ENCODE data around the gene HRH3.

Gene HRH3

DNA sequence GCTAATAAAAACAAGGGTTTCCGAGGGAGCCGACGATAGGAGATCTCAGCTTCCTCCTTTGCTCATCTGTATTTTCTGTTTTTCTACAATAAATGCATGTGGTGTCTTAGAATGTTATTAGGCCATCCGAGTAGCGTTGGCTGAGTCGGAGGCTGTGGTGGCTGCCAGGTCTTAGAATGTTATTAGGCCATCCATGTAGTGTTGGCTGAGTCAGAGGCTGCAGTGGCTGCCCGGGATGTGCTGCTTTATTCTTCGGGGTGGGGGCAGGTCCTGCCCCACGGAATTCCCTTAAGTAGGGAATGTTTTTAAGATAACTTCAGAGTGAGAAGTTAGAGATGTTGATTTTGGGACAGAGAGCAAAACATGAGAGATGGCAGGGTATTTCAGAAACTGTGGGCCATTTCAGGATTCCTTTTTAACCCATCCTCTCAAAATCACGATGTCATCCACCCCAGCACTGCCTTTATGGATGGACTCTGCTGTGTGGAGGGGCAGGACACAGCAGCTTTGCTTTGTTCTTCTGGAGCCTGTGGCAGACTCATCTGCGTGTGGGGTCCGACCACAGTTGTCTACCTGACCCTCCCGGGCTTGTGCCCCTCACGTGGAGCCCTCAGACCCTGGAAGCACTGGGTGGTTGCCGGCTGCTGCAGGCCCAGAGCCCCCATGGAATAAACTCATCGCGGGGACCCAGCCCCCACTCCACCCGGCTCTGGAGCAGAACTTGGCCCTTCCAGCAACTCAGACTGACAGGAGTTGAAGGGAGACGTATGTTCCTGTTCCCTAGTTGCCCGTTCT lies 38.6 kb upstream of the HRH3 start:
- no peak for FAIRE-seq

DNA sequence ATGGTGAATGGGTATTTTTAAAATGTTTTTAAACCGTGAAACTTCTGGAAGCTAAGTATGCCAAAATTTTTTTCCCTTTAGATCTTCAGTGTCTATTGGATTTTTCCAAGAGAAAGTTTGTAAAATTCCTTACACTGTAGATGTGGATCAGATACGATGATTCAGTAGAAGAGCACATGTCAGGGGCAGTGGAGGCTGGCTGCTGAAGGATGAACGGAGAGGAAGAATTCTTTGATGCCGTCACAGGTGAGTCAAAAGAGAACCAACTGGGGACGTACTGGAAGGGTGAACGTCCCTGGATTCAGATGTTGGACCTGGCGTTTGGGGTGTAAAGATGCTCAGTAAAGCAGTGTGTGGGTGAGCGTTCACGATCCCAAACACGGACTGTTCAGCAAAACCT lies 35.9 kb upstream of the HRH3 start:
- DNase-seq (ENCODE audit: insufficient read length): no peak
- TF ChIP-seq TAF1 (IDR thresholded peaks at IDR 0.05; ENCODE audit: borderline replicate concordance, low read depth, low read length) (no peak), POLR2AphosphoS5 (IDR thresholded peaks at IDR 0.05; ENCODE audit: low read depth, low read length) (no peak)
- no peak for FAIRE-seq

More for the DNA sequence above, 38.6 kb upstream of the HRH3 start:
- DNase-seq (ENCODE audit: insufficient read length): no peak
- TF ChIP-seq POLR2A (IDR thresholded peaks at IDR 0.05; ENCODE audit: low read depth, low read length): no peak
- no peak for TF ChIP-seq POLR2AphosphoS5 (IDR thresholded peaks at IDR 0.05; ENCODE audit: low read depth, low read length)
- no peak for TF ChIP-seq TAF1 (IDR thresholded peaks at IDR 0.05; ENCODE audit: borderline replicate concordance, low read depth, low read length)

- TF ChIP-seq TAF1 (IDR thresholded peaks at IDR 0.05; ENCODE audit: borderline replicate concordance, low read depth, low read length) (no peak), POLR2AphosphoS5 (IDR thresholded peaks at IDR 0.05; ENCODE audit: low read depth, low read length) (no peak), POLR2A (IDR thresholded peaks at IDR 0.05; ENCODE audit: low read depth, low read length) (no peak)
- no peak for FAIRE-seq
- no peak for DNase-seq (ENCODE audit: insufficient read length)
Observed at GRCh38 chr20:62254021-62254724, 34.1 kb upstream of the HRH3 start.

DNA sequence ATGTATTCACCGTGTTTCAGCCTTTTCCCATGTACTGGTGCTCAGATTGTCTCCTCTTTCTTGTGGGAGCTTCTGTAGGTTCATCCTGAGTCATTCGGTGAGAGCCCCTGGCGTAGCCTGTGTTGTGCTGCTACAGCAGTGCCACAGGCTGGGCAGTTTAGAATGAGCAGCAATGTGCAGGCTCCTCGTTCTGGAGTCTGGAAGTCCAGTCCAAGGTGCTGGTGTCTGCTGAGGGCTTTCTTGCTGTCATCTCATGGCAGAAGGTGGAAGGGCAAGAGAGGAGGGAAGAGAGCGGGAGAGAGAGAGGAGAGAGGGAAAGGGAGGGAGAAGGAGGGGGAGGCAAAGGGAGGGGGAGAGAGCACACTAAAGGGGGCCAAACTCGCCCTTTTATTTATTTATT lies 33.3 kb upstream of the HRH3 start:
- TF ChIP-seq TAF1 (IDR thresholded peaks at IDR 0.05; ENCODE audit: borderline replicate concordance, low read depth, low read length) (no peak), POLR2AphosphoS5 (IDR thresholded peaks at IDR 0.05; ENCODE audit: low read depth, low read length) (no peak), POLR2A (IDR thresholded peaks at IDR 0.05; ENCODE audit: low read depth, low read length) (no peak)
- DNase-seq (ENCODE audit: insufficient read length) (no peak), FAIRE-seq (no peak)

DNA sequence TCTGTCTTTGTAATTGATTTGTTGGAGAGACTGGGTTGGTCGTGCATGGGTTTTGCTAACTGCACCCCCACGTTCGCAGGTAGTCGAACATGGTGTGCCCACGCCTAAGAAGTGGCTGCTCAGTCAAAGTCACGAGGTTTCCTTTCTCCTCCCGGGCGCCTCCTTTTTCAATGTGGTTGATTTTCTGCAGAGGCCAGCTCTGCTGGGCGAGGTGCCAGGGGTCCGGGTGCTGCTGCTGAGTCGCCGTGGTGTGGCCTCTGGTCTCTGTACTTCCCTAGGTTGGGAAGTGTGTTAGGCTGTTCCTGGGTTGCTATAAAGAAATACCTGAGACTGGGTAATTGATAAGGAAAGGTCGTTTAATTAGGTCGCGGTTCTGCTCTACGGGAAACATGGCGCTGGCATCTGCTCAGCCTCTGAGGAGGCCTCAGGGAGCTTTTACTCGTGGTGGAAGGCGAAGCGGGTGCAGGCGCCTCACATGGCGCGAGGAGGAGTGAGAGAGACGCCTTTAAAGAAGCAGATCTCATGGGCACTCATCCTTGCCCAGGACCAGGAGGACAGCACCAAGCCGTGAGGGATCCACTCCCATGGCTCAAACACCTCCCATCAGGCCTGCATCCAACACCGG lies 32.4 kb upstream of the HRH3 start:
- FAIRE-seq (no peak), DNase-seq (ENCODE audit: insufficient read length) (no peak)
- no peak for TF ChIP-seq POLR2AphosphoS5 (IDR thresholded peaks at IDR 0.05; ENCODE audit: low read depth, low read length)
- no peak for TF ChIP-seq POLR2A (IDR thresholded peaks at IDR 0.05; ENCODE audit: low read depth, low read length)
- TF ChIP-seq TAF1 (IDR thresholded peaks at IDR 0.05; ENCODE audit: borderline replicate concordance, low read depth, low read length): no peak

DNA sequence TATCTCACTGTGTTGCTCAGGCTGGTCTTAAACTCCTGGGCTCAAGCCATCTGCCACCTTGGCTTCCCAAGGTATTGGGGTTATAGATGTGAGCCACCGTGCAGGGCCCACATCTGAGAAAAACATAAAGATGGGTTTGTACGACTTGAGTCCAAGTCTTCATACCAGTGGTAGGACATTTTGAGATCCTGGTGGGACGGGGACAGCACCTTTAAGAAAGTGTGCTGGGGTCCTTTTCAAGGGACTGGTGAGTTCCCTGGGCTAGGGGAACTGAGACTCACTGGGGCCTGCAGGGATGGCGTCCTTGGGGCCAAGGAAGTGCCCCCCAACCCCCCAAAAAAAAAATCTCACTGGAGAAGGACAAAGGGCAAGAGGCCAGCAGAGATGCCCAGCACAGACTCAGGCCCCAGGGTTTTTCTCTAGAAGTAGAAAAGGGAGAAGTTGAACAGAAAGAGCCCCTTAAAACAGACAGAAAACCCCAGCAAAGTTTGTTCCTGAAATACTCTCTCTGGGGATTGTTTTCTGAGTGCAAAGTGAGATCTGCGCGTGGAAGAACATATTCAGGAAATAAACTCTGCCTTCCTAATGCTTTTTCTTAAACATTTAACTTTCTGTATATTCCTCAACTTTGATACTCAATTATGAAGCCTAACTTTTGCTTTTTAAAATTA lies 28.9 kb upstream of the HRH3 start:
- DNase-seq (ENCODE audit: insufficient read length) (no peak), FAIRE-seq (no peak)
- TF ChIP-seq POLR2A (IDR thresholded peaks at IDR 0.05; ENCODE audit: low read depth, low read length) (no peak), TAF1 (IDR thresholded peaks at IDR 0.05; ENCODE audit: borderline replicate concordance, low read depth, low read length) (no peak), POLR2AphosphoS5 (IDR thresholded peaks at IDR 0.05; ENCODE audit: low read depth, low read length) (no peak)

DNA sequence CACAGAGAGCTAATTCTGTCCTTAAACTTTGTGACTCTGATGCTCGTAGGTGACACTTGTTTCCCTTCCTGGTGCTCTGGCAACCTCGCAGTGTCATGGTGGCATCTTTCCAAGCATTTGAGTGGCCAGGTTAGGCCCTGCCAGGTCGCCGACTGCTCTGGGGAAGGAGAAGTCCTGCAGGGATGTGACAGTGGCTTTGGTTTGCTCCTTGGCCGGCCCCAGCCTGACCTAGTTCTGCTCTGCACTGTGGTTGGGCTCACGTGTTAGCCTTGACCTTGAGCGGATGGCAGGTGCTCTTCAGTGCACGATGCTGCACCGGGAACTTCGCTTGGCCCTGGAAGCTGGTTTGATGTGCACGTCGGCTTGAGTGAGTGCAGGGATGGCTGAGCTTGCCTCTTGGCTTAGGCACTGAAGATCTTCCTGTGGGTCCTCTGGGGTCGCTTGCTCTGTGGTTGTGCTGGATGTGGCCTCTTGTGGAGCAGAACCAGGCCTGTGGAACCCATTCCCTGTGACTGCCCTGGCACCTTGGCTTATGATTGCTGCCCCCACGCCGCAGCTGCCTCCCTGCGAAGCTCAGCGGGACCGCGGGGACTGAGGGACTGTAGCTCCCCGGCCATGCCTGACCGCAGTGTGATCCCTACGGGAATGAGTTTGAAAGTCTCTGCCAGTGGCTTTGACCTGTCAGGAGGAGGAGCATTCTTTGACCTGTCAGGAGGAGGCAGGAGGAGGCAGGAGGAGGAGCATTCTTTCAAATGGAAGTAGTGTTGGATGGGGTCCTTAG lies 27.0 kb upstream of the HRH3 start:
- DNase-seq (ENCODE audit: insufficient read length) (no peak), FAIRE-seq (no peak)
- TF ChIP-seq POLR2A (IDR thresholded peaks at IDR 0.05; ENCODE audit: low read depth, low read length): no peak
- TF ChIP-seq POLR2AphosphoS5 (IDR thresholded peaks at IDR 0.05; ENCODE audit: low read depth, low read length): no peak
- no peak for TF ChIP-seq TAF1 (IDR thresholded peaks at IDR 0.05; ENCODE audit: borderline replicate concordance, low read depth, low read length)

GRCh38 chr20:62246431-62246830 lies 26.4 kb upstream of the HRH3 start:
- TF ChIP-seq POLR2AphosphoS5 (IDR thresholded peaks at IDR 0.05; ENCODE audit: low read depth, low read length): no peak
- no peak for TF ChIP-seq POLR2A (IDR thresholded peaks at IDR 0.05; ENCODE audit: low read depth, low read length)
- no peak for TF ChIP-seq TAF1 (IDR thresholded peaks at IDR 0.05; ENCODE audit: borderline replicate concordance, low read depth, low read length)
- DNase-seq (ENCODE audit: insufficient read length): no peak
- FAIRE-seq: no peak

DNA sequence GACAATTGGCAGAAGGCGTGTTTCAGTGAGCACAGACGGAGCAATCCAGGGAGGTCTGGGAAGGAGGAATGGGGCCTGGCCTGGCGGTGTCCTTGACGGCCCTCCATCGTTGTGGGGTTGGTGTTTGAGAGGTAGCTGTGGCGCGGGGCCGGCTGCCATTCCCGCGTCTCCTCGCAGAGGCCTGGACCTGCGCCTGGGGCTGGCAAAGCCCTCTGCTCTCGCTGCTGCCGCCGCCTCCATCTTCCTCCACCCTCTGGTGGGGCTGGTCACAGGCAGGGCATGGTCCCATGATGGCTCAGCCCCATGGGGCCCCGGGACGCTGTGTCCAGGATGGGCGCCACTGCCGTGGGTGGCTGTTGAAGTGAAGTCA lies 25.8 kb upstream of the HRH3 start:
- TF ChIP-seq POLR2A (IDR thresholded peaks at IDR 0.05; ENCODE audit: low read depth, low read length) (no peak), TAF1 (IDR thresholded peaks at IDR 0.05; ENCODE audit: borderline replicate concordance, low read depth, low read length) (no peak), POLR2AphosphoS5 (IDR thresholded peaks at IDR 0.05; ENCODE audit: low read depth, low read length) (no peak)
- DNase-seq (ENCODE audit: insufficient read length) (no peak), FAIRE-seq (no peak)

DNA sequence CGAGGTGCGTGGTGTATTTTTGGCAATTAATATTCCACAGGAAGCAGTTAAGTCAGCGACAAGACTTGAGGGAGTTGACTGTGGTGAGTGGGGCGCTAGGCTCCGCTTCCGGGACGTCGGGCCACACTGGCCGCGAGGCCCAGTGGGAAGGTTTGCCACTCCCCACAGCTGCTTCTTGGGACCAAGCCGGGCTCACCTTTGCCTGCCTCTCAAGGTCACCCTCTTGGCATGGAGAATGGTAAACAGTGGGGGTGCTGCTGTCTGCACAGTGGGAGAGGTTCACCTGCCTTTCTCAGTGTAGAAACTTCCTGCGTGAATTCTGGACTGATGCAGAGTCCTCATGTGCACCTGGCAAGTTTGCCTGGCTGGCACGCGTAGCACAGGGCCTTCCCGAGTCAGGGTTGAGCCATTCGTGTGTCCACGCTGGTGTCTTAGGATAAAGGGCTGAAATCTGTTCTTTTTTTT lies 24.6 kb upstream of the HRH3 start:
- DNase-seq (ENCODE audit: insufficient read length): no peak
- TF ChIP-seq TAF1 (IDR thresholded peaks at IDR 0.05; ENCODE audit: borderline replicate concordance, low read depth, low read length) (no peak), POLR2A (IDR thresholded peaks at IDR 0.05; ENCODE audit: low read depth, low read length) (no peak), POLR2AphosphoS5 (IDR thresholded peaks at IDR 0.05; ENCODE audit: low read depth, low read length) (no peak)
- FAIRE-seq: no peak

Data from GM12892 (cell line).